ENCODE measurements around the gene CSGALNACT2. TPM values are rescaled to one million over a fixed set of nuclear protein-coding genes. Genes with fewer than 3 reads are reported as not detected.
A peak's percentile ranks its signal among the peaks of the same experiment; 100 is the strongest.

Gene CSGALNACT2
- total and polyA plus RNA-seq, 7 donors: 10.2 to 33.1 (median 18.9) TPM

GRCh38 chr10:43233601-43234430 lies 95.6 kb downstream of the CSGALNACT2 start:
- H3K36me3 ChIP-seq (ENCODE audit: insufficient read depth in 1 of 2, low read depth in 1 of 2): no peaks in the 10 kb centered on the region
- H3K4me3 ChIP-seq: no peak overlapping the region
- peaks cover 0 to 30% (median 4%) of the 10 kb centered on the region in 3 donors for H3K27me3 ChIP-seq (ENCODE audit: insufficient read depth in 3 of 3, low read length in 2 of 3)
- ATAC-seq (no peak), DNase-seq (peak in 1 of 2 donors; percentile 9)
- TF ChIP-seq CTCF (IDR thresholded peaks at IDR 0.05): no peak
- no peaks in the 10 kb centered on the region for H3K9me3 ChIP-seq
- WGBS, 3 donors: 79 to 84% (median 81%) methylated on average over 19 of the region's 19 CpGs
- intact Hi-C loops (cut with DNase I): no loop called here
- H3K27ac ChIP-seq: no peak overlapping the region
- H3K4me1 ChIP-seq: no peaks in the 10 kb centered on the region

DNA sequence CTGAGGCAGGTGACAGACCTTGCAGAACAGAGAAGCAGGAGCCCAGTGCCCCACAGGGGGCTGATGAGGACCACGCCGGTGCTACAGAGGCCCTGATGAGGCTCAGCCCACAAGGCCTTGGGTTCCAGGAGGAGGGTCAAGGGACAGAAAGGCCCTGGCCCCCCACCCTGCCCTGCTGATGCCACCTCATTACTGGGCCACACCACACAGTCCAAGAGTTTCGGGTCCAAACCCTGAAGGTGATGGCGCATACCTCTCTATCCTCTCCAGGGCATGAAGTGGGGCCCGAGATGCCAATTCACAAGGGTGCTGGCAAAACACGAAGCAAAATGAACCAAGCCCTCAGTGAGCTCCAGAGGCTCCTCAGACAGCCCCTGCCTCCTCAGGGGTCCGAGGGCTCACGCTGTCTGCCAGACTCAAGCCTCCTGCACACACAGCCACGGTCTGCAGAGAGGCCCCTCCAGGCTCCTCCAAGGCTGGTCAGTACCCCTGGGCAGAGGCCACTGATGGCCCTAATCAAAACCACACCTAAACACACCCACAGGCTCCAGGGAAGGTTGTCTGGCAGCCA lies 96.3 kb downstream of the CSGALNACT2 start:
- Histone ChIP-seq H3K4me3 (no peak overlapping the region), H3K36me3 (ENCODE audit: insufficient read depth in 1 of 2, low read depth in 1 of 2) (no peaks in the 10 kb centered on the region), H3K27ac (no peak overlapping the region), H3K27me3 (ENCODE audit: insufficient read depth in 3 of 3, low read length in 2 of 3) (peaks cover 0 to 23% (median 2%) of the 10 kb centered on the region in 3 donors), H3K4me1 (no peaks in the 10 kb centered on the region), H3K9me3 (no peaks in the 10 kb centered on the region)
- 75 to 85% (median 80%) methylated on average over 9 of the region's 9 CpGs for WGBS, 3 donors
- intact Hi-C loops (cut with DNase I): no loop called here
- DNase-seq (peak in 1 of 2 donors; percentile 29), ATAC-seq (no peak)
- no peak for TF ChIP-seq CTCF (IDR thresholded peaks at IDR 0.05)

Other genes starting within 250 kb of the CSGALNACT2 start
- gene RET, start 61.4 kb upstream of the CSGALNACT2 start, total RNA-seq: 1 to 10 TPM in 1 of 4 donors, under 1 TPM in 3; 0.49 to 2.6 (median 0.61) TPM
- gene RET, start 61.4 kb upstream of the CSGALNACT2 start, polyA plus RNA-seq: under 1 TPM; 0.35 to 0.75 (median 0.51) TPM
- gene RASGEF1A, start 128.6 kb downstream of the CSGALNACT2 start, total RNA-seq: under 1 TPM; 0.34 to 0.69 (median 0.41) TPM
- gene RASGEF1A, start 128.6 kb downstream of the CSGALNACT2 start, polyA plus RNA-seq: under 1 TPM; 0.10 to 0.46 (median 0.15) TPM
- gene FXYD4, start 233.2 kb downstream of the CSGALNACT2 start, total RNA-seq: 1 to 10 TPM in 1 of 4 donors, not detected in 3; 3.0 TPM
- under 1 TPM in 2 of 3 donors, not detected in 1; 0.18 to 0.74 TPM for gene FXYD4, start 233.2 kb downstream of the CSGALNACT2 start, polyA plus RNA-seq

Data from psoas muscle (tissue), 8 donors.